ENCODE measurements around the gene DOP1B.
A peak's percentile ranks its signal among the peaks of the same experiment; 100 is the strongest.
"Not testable (repeated sequence)": the region's sequence is repeated elsewhere in the genome, so short reads cannot be mapped to it uniquely, and the experiment has no call there.

The DOP1B gene

DNA sequence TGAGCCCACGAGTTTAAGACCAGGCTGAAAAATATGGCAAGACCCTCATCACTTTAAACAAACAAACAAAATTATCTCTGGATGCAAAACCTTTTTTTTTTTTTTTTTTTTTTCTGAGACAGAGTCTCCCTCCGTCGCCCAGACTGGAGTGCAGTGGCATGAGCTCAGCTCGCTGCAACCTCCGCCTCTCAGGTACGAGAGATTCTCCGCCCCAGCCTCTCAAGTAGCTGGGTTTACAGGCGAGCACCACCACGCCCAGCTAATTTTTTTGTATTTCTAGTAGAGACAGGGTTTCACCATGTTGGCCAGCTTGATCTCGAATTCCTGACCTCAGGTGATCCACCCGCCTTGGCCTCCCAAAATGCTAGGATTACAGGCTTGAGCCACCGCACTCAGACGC lies 16.8 kb upstream of the DOP1B start:
- DNase-seq (ENCODE audit: low spot score), result not testable (repeated sequence)

DNA sequence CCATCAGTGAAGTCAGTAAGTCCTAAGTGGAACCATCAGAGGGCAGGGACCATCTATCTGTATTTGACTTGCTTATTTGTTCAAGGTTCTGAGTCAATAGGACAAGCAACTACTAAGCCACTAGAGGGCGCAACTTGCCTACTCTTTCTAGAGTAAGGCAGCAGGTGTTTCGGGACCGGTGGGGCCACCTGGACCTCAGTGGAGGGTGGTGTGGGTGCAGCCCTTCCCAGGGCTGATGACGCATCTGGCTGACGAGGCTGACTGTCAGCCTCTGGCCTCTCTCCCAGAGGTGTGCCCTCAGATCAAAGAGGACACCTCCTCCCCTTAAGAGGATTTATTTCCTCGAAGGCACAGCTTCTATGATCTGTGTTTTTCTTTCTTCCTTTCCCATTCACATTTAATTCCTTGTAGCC lies 15.1 kb upstream of the DOP1B start:
- peak; percentile 76 for DNase-seq (ENCODE audit: low spot score)

GRCh38 chr21:36144233-36144632 lies 12.4 kb upstream of the DOP1B start:
- not testable (repeated sequence) for DNase-seq (ENCODE audit: low spot score)

DNA sequence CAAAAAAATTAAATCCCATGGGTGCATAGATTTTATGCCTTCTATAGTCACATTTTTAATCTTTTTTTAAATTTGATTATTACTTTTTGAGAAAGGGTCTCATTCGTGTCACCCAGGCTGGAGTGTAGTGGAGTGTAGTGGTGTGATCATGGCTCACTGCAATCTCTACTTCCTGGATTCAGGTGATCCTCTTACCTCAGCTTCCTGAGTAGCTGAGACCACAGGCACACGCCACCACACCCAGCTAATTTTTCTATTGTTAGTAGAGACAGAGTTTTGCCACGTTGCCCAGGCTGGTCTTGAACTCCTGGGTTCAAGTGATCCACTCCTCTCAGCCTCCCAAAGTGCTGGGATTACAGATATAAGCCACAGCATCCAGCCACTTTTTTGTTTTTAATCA lies 11.4 kb upstream of the DOP1B start:
- no peak for DNase-seq (ENCODE audit: low spot score)

- no peak for DNase-seq (ENCODE audit: low spot score)
Measured at GRCh38 chr21:36147911-36148310, 8.7 kb upstream of the DOP1B start.

GRCh38 chr21:36148886-36149285 lies 7.7 kb upstream of the DOP1B start:
- DNase-seq (ENCODE audit: low spot score), result no peak

GRCh38 chr21:36149788-36150711 lies 6.6 kb upstream of the DOP1B start:
- DNase-seq (ENCODE audit: low spot score), result peak; percentile 55

GRCh38 chr21:36155603-36156338 lies 853 bp upstream of the DOP1B start:
- no peak for DNase-seq (ENCODE audit: low spot score)

DNA sequence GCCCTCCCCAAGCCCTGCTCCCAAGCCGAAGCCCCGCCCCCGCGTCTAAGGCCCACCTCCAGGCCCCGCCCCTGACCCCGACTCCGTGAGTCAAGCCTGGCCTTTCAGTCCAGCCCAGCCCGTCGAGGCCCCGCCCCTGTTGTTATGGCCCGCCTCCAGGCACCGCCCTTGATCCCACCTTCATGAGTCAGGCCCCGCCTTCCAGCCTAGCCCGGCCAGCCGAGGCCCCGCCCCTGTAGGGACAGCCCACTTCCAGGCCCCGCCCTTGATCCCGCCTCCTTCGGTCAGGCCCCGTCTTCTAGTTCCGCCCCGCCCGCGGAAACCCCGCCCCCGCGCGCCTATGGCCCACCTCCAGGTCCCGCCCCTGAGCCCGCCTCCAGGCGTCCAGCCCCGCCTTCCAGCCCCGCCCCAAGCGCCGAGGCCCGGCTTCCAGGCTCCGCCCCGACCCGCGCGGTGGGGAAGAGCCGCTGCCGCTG lies 247 bp upstream of the DOP1B start:
- peak; percentile 99 for DNase-seq (ENCODE audit: low spot score)

GRCh38 chr21:36159356-36159921 lies 2.8 kb downstream of the DOP1B start:
- DNase-seq (ENCODE audit: low spot score), result no peak

DNA sequence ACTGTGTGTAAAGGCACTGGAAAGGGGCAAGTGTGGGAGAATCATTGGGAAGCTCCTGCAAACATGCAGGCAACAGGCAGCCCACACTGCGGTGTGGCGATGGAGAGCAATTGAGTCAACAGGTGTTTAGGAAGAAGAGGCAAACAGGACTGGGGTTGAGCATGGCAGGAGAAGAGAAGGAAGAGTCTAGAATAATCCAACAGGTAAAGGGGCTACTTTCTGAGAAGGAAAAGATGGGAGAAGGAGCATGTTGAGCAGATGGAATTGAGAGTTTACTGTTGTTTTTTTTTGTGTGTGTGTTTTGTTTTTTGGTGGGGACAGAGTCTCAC lies 4.2 kb downstream of the DOP1B start:
- no peak for DNase-seq (ENCODE audit: low spot score)

GRCh38 chr21:36162631-36163030 lies 6.0 kb downstream of the DOP1B start:
- DNase-seq (ENCODE audit: low spot score), result no peak

DNA sequence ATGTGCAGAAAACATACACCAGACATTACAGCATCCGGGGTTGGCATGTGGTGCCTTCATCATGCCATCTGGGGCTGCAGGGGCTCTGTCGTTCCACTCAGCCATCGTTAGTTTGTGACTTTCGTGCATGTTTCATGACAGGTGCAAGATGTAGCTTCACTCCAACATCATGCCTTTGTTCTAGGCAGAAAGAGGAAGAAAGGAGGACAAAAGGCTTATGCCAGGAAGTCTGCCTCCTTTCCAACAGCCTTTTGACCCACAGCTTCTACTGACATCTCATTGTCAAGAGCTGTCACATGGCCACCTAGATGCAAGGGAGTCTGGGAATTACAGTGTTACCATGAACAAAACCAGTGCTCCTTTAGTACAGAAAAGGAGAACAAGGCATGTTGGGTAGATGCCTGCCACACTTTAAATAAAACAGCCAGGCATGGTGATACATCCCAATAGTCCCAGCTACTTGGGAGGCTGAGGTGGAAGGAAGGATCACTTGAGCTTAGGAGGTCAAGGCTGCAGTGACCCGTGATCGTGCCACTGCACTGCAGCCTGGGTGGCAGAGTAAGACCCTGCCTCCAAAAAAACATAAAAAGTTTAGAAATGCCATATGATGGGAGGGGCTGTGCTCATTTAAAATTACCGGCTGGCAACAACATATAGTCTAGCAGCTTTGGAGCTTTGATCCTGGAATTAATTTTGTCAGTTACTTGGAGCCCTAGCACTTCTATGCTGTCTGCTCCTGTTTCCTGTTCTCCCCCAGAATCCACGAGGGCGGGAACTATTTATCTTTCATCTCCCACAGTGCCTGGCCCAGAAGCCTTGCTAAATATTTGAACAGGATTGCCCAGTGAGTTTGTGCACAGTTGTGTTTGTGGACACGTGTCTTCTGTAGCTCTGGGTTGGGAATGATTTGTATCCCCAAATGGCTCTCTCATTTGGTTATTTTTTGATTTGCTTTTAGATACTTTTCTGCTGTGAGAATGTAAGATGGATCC lies 7.4 kb downstream of the DOP1B start:
- no peak for DNase-seq (ENCODE audit: low spot score)

DNA sequence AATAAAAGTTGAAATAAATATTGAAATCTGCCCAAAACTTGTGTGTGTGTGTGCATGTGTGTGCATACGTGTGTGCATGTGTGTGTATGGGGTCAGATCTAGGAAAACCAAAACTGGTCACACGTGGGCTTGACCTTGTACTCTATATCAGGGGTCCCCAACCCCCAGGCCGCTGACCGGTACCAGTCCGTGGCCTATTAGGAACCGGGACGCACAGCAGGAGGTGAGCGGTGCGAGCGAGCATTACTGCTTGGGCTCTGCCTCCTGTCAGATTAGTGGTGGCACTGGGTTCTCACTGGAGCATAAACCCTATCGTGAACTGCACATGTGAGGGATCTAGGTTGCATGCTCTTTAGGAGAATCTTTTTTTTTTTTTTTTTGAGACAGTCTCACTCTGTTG lies 8.7 kb downstream of the DOP1B start:
- no peak for DNase-seq (ENCODE audit: low spot score)

GRCh38 chr21:36166705-36167104 lies 10.1 kb downstream of the DOP1B start:
- DNase-seq (ENCODE audit: low spot score), result no peak

GRCh38 chr21:36167541-36167940 lies 10.9 kb downstream of the DOP1B start:
- DNase-seq (ENCODE audit: low spot score), result no peak

GRCh38 chr21:36169470-36170128 lies 13.0 kb downstream of the DOP1B start:
- no peak for DNase-seq (ENCODE audit: low spot score)

- no peak for DNase-seq (ENCODE audit: low spot score)
Measured at GRCh38 chr21:36170823-36171222, 14.2 kb downstream of the DOP1B start.

GRCh38 chr21:36171336-36171735 lies 14.7 kb downstream of the DOP1B start:
- no peak for DNase-seq (ENCODE audit: low spot score)

GRCh38 chr21:36171741-36172331 lies 15.2 kb downstream of the DOP1B start:
- no peak for DNase-seq (ENCODE audit: low spot score)

- DNase-seq (ENCODE audit: low spot score), result no peak
Measured at GRCh38 chr21:36174780-36175179, 18.2 kb downstream of the DOP1B start.

Data from putamen (tissue), 1 donor.